Lower lobe of right lung (tissue), 2 donors: ENCODE results near the gene IGF1. TPM values are rescaled to one million over a fixed set of nuclear protein-coding genes. Genes with fewer than 3 reads are reported as not detected.

Experiments used
- ATAC-seq, 2 donors: fragments of 200-7000 bp; cut with Tn5 transposase; one replicate each; pipeline ENCODE4 v1.9.1; 2020 to 2022; ENCODE audit warnings: mild to moderate bottlenecking in 2 of 2, moderate library complexity in 2 of 2
- DNase-seq: peaks from one replicate; pipeline ENCODE4 v3.0.0-alpha.2; 2020
- H3K27ac ChIP-seq: fragments of 200-600 bp; one replicate; pipeline ENCODE4 v1.8.0; 2022
- H3K27me3 ChIP-seq: fragments of 200-600 bp; one replicate; pipeline ENCODE4 v1.8.0; 2022; ENCODE audit warnings: low read depth
- H3K36me3 ChIP-seq: fragments of 200-600 bp; one replicate; pipeline ENCODE4 v1.8.0; 2022; ENCODE audit warnings: mild to moderate bottlenecking
- H3K4me1 ChIP-seq: fragments of 200-600 bp; one replicate; pipeline ENCODE4 v1.8.0; 2022
- H3K4me3 ChIP-seq: fragments of 200-600 bp; one replicate; pipeline ENCODE4 v1.8.0; 2022; ENCODE audit warnings: mild to moderate bottlenecking
- H3K9me3 ChIP-seq: fragments of 200-600 bp; one replicate; pipeline ENCODE4 v1.8.0; 2022
- intact Hi-C: fragments of 100-400 bp; cut with DNase I; formaldehyde crosslinking; loops from one replicate; pipeline ENCODE4 v1.11.0; 2022
- total RNA-seq: library from RNA; stranded (reverse); fragmentation: NEBNext Ultra II Directional; extraction: Animal tissue kit (Norgen Biotek cat#: 25700); gene quantifications from one replicate; pipeline ENCODE4 v1.2.1, GENCODE V29; 2021
- TF ChIP-seq, protein P1 (sequence below): fragments of 200-600 bp; IDR thresholded peaks from one replicate; pipeline ENCODE4 v1.8.0; 2022; ENCODE audit warnings: antibody characterized with exemption, mild to moderate bottlenecking
- donor health status: DM: no; HTN: yes; CAD: no; lungs with severe emphysema.

The IGF1 gene
- total RNA-seq, 1 donor from 2014 or later = 16.9 TPM

DNA sequence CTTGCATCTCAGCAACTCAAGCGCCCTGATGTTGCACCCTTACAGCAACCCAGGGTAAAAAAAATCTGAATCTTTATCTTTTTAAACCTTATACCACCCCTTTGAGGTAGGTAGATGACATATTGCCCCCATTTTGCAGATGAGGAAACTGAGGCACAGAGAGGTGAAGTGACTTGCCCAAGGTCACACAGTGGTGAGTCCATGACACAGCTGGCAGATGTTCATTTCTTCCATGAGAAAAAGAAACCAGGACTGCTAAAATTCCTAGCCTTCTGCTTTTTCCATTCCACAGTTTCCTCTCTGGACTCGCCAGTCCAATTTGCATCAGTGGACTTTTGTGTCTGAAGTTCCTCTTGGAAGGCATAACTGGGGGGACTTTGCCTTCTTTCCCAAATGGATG, 79.3 kb downstream of the IGF1 start:
- no peaks in the 10 kb centered on the region for H3K4me1 ChIP-seq
- H3K36me3 ChIP-seq = no peaks in the 10 kb centered on the region
- DNase-seq = no peak
- TF ChIP-seq, protein P1, sequence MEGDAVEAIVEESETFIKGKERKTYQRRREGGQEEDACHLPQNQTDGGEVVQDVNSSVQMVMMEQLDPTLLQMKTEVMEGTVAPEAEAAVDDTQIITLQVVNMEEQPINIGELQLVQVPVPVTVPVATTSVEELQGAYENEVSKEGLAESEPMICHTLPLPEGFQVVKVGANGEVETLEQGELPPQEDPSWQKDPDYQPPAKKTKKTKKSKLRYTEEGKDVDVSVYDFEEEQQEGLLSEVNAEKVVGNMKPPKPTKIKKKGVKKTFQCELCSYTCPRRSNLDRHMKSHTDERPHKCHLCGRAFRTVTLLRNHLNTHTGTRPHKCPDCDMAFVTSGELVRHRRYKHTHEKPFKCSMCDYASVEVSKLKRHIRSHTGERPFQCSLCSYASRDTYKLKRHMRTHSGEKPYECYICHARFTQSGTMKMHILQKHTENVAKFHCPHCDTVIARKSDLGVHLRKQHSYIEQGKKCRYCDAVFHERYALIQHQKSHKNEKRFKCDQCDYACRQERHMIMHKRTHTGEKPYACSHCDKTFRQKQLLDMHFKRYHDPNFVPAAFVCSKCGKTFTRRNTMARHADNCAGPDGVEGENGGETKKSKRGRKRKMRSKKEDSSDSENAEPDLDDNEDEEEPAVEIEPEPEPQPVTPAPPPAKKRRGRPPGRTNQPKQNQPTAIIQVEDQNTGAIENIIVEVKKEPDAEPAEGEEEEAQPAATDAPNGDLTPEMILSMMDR = no peak
- H3K4me3 ChIP-seq = no peak overlapping the region
- intact Hi-C loops = no loop called here
- no peak for ATAC-seq
- no peaks in the 10 kb centered on the region for H3K9me3 ChIP-seq
- no peaks in the 10 kb centered on the region for H3K27me3 ChIP-seq
- no peak overlapping the region for H3K27ac ChIP-seq

DNA sequence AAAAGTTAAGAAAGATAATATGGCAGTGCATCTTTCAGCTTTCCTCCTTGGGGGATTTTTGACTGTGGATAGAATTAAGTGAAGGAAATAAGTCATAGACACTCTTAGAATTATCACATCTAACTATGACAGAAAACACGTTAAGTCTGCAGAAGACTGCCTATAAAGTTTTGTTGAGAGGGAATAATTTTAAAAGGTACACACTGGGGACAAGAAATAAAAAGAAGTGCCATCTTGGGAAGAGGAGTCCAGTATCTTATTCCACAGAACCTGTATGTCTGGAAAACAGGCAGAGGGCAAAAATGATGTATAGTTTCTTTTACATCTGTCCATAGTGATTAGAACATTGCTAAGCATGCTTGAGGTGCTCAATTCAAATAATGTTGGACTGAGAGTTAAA, 80.7 kb downstream of the IGF1 start:
- ATAC-seq (no peak), DNase-seq (no peak)
- Histone ChIP-seq H3K9me3 (no peaks in the 10 kb centered on the region), H3K4me1 (no peaks in the 10 kb centered on the region), H3K4me3 (no peak overlapping the region), H3K36me3 (no peaks in the 10 kb centered on the region), H3K27ac (no peak overlapping the region), H3K27me3 (no peaks in the 10 kb centered on the region)
- intact Hi-C loops = no loop called here
- TF ChIP-seq, protein P1 = no peak

DNA sequence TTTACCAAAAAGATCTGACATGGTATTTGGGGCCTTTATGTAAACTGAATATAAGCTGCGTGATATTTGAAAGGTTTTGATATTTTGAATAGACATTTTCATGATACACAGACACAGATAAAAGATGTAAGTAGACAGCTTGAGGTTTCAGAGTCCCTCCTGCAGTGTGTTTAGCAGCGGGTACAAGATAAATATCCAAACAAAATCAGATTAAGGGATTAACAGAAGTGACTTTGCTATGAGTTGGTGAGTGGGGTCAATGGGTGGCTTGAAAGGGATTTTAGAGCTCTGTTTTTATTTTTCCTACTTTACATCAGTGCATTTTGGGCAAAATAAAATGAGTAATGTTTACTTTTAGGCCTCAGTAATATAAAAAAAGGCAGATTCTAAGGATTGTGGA, 84.1 kb downstream of the IGF1 start:
- Histone ChIP-seq H3K4me3 (no peak overlapping the region), H3K36me3 (no peaks in the 10 kb centered on the region), H3K27ac (no peak overlapping the region), H3K9me3 (no peaks in the 10 kb centered on the region), H3K27me3 (no peaks in the 10 kb centered on the region), H3K4me1 (no peaks in the 10 kb centered on the region)
- no peak for DNase-seq
- TF ChIP-seq, protein P1 = no peak
- ATAC-seq = no peak
- intact Hi-C loops = no loop called here

DNA sequence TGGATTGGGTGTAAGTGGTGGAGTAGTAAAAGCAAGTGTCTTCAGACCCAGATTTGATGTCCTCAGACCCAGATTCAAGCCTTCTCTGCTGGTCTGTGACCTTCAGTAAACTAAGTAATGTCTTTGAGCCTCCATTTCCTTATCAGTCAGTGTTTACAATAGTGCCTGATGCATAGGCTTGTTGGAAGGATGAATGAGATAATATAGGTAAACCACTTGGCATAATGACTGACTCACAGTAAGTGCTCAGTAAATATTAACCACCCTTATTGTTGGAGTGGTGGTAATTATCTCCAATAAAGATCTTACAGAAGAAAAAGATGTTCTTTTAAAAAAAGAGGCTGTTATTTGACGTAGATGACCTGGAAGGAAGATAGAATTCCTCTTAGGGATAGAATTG, 86.2 kb downstream of the IGF1 start:
- Histone ChIP-seq H3K27me3 (no peaks in the 10 kb centered on the region), H3K36me3 (no peaks in the 10 kb centered on the region), H3K9me3 (no peaks in the 10 kb centered on the region), H3K27ac (no peak overlapping the region), H3K4me1 (no peaks in the 10 kb centered on the region), H3K4me3 (no peak overlapping the region)
- DNase-seq (no peak), ATAC-seq (no peak)
- TF ChIP-seq, protein P1 = no peak
- intact Hi-C loops = no loop called here

DNA sequence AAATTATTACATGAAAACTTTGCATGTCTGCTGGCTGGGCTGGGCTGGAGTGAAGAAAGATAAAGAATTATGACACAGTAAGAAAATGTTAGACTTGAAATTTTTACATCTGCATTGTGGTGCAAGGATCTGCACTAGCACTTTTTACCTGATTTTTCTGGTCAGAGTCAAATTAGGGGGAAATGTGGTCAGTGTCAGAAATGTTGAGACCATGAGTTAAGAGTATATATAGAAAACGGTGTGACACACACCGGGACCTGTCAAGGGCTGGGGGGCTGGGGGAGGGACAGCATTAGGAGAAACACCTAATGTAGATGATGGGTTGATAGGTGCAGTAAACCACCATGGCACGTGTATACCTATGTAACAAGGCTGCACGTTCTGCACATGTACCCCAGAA, 90.3 kb downstream of the IGF1 start:
- DNase-seq (no peak), ATAC-seq (no peak)
- no peak overlapping the region for H3K27ac ChIP-seq
- H3K27me3 ChIP-seq = no peaks in the 10 kb centered on the region
- intact Hi-C loops = no loop called here
- H3K4me1 ChIP-seq = no peaks in the 10 kb centered on the region
- no peaks in the 10 kb centered on the region for H3K9me3 ChIP-seq
- TF ChIP-seq, protein P1 = no peak
- H3K36me3 ChIP-seq = no peaks in the 10 kb centered on the region
- H3K4me3 ChIP-seq = no peak overlapping the region

DNA sequence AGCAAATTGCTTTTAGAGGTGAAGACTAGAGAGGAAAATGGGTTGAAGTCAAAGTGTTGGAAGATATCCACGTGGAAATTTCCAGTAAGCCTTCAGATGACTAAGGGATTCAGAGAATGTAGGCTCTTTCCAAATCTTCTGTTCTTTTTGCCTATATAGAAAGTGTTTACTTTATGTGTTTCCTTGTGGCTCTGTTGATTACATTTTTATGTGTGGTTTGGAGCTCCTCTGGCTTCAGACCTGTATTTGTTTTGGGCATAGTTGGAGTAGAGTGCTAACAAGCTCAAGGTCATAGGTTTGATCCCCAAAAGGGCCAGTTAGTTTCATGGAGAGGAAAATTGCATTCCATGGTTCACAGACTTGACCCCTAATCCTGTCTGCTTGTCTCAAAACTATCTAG, 91.9 kb downstream of the IGF1 start:
- no peaks in the 10 kb centered on the region for H3K9me3 ChIP-seq
- H3K4me3 ChIP-seq = no peak overlapping the region
- DNase-seq (no peak), ATAC-seq (no peak)
- intact Hi-C loops = no loop called here
- H3K36me3 ChIP-seq = no peaks in the 10 kb centered on the region
- no peak overlapping the region for H3K27ac ChIP-seq
- H3K27me3 ChIP-seq = no peaks in the 10 kb centered on the region
- H3K4me1 ChIP-seq = no peaks in the 10 kb centered on the region
- TF ChIP-seq, protein P1 = no peak
